Panc1 (cell line): ENCODE data around the gene NPAS3.

Source experiments
- SIN3A ChIP-seq: IDR thresholded peaks from 2 replicates; pipeline ENCODE4 v1.6.1; 2012; ENCODE audit warnings: low read depth, mild to moderate bottlenecking, low read length, moderate library complexity, borderline replicate concordance; ENCODE audit not compliant: insufficient read depth
- TF ChIP-seq, protein P1 (sequence below): fragments of 450-650 bp; IDR thresholded peaks from 2 replicates; pipeline ENCODE4 v1.5.1; 2017; ENCODE audit warnings: mild to moderate bottlenecking

- TF ChIP-seq, protein P1, sequence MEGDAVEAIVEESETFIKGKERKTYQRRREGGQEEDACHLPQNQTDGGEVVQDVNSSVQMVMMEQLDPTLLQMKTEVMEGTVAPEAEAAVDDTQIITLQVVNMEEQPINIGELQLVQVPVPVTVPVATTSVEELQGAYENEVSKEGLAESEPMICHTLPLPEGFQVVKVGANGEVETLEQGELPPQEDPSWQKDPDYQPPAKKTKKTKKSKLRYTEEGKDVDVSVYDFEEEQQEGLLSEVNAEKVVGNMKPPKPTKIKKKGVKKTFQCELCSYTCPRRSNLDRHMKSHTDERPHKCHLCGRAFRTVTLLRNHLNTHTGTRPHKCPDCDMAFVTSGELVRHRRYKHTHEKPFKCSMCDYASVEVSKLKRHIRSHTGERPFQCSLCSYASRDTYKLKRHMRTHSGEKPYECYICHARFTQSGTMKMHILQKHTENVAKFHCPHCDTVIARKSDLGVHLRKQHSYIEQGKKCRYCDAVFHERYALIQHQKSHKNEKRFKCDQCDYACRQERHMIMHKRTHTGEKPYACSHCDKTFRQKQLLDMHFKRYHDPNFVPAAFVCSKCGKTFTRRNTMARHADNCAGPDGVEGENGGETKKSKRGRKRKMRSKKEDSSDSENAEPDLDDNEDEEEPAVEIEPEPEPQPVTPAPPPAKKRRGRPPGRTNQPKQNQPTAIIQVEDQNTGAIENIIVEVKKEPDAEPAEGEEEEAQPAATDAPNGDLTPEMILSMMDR, result no peak
- TF ChIP-seq SIN3A, result no peak
These were observed 781.7 kb downstream of the NPAS3 start for GRCh38 chr14:33720284-33720787.
